GM12865 (cell line): ENCODE data around the gene RUNDC1.

Experiments used
- DNase-seq: peaks from one replicate; pipeline ENCODE4 v3.0.0; 2010; ENCODE audit warnings: low read depth
- H3K4me3 ChIP-seq: 2 replicates; pipeline ENCODE4 v1.5.1; 2011; ENCODE audit warnings: mild to moderate bottlenecking, low read depth, low read length, control low read depth
- TF ChIP-seq, protein P1 (sequence below): IDR thresholded peaks from 2 replicates; pipeline ENCODE4 v1.5.1; 2011; ENCODE audit warnings: low read length, control low read depth, low read depth, inconsistent platforms; ENCODE audit not compliant: insufficient read depth; ENCODE audit errors: missing control alignments

RUNDC1 gene

DNA sequence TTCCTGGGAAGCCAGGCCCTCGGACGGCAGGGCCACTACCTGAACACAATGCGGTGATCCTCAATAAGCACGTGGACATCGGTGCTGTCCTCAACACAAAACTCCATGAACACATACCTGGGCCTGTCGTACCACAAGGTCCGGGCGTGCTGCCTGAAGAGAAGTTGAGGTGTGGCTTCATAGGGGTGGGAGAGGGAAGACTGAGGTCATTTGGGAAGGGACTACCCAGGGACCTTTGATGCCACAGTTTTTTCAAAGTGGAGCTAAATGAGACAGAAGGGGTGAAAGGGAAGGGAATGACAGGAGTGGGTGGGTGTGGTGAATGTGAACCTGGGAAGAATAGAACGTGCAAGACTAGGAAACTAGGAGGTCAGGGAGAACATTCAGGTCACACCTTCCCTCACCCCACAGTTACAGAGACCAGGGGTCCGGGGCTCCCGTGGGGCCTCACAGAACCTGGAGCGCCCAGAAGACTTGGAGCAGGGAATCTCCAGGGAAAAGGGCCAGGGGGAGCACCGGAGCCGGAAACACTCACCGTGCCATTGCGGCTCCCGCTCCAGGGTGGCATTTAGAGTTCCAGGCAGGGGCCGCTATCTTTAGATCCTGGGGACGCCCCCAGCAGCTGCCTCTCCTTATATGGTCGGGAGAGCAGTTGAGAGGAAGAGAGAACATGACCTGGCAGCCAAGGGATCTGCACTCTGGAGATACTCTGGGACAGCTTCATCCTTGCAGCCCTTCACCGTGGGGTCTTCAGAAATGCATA, 673 bp upstream of the RUNDC1 start, which contains the start of gene PTGES3L:
Gene PTGES3L, minus strand, starts transcription at position 570 of the 763 bp plus-strand sequence. Its CDS starts 27 bp downstream, at position 543.
- TF ChIP-seq, protein P1, sequence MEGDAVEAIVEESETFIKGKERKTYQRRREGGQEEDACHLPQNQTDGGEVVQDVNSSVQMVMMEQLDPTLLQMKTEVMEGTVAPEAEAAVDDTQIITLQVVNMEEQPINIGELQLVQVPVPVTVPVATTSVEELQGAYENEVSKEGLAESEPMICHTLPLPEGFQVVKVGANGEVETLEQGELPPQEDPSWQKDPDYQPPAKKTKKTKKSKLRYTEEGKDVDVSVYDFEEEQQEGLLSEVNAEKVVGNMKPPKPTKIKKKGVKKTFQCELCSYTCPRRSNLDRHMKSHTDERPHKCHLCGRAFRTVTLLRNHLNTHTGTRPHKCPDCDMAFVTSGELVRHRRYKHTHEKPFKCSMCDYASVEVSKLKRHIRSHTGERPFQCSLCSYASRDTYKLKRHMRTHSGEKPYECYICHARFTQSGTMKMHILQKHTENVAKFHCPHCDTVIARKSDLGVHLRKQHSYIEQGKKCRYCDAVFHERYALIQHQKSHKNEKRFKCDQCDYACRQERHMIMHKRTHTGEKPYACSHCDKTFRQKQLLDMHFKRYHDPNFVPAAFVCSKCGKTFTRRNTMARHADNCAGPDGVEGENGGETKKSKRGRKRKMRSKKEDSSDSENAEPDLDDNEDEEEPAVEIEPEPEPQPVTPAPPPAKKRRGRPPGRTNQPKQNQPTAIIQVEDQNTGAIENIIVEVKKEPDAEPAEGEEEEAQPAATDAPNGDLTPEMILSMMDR = no peak
- H3K4me3 ChIP-seq = peak within 1 kb of the TSS; percentile 89
- peak; percentile 52 for DNase-seq

DNA sequence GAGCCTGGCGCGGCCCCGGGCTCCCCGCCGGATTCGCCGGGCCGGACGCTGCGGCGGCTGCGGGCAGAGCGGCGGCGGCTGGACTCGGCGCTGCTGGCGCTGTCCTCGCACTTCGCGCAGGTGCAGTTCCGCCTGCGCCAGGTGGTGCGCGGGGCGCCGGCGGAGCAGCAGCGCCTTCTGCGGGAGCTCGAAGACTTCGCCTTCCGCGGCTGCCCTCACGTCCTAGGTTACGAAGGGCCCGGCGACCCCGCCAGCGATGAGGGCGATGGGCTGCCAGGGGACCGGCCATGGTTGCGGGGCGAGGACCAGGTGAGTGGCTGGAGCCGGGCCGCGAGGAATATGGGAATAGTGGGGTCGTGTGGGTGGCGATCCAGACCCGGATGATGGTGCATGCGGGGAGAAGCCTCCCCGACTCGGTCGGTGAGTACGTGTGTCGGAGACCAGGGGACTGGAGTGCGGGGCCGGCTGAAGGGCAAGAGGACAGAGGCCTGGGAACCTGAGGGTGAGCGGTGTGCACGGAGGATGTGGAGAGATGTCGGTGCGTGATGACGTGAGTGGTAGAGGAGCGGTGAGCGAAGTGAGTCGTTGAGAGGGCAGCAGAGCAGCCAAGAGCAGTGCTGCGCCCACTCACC, 517 bp downstream of the RUNDC1 start:
- TF ChIP-seq, protein P1 = peak; percentile 28
- DNase-seq = peak; percentile 80
- peak overlapping the region; percentile 89 for H3K4me3 ChIP-seq

DNA sequence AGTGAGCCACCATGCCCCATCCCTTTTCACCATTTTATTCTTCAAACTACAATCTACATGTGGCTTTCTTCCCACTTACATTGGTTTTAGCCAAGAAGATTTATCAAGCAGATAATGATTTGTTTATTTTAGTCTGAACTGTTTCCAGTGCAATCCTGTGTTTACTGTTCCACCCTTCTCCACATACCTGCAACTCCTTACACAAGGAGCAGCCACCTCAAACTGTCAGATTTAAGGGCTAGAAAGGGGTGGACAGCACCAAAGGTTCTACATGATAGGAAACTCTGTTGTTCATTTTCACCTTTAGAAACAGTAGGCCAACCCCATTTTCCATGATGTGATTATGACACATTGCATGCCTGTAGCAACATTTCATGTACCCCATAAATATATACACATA, 1.9 kb downstream of the RUNDC1 start:
- TF ChIP-seq, protein P1 = no peak
- DNase-seq = no peak
- H3K4me3 ChIP-seq = no peak overlapping the region

DNA sequence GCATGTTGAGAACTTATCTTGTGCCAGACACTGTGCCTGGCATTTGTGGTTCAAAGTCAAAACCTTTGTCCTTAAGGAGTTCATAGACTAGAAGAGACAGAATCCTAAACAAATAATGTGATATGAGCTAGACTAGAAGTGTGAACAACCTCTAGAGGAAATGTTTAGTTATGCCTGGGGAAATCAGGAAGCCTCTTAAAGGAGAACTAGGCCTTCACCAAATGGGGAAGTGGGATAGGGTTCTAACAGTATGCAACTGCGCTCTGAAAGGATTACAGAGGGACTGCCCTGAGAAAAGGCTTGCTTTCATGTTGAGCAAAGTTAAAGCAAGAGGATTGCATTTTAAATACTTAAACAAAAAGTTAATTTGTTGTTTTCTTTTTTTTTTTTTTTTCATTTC, 4.9 kb downstream of the RUNDC1 start:
- H3K4me3 ChIP-seq = peak overlapping the region; percentile 27; the same call in 1 of the 2 replicates
- TF ChIP-seq, protein P1 = no peak
- DNase-seq = peak; percentile 82

DNA sequence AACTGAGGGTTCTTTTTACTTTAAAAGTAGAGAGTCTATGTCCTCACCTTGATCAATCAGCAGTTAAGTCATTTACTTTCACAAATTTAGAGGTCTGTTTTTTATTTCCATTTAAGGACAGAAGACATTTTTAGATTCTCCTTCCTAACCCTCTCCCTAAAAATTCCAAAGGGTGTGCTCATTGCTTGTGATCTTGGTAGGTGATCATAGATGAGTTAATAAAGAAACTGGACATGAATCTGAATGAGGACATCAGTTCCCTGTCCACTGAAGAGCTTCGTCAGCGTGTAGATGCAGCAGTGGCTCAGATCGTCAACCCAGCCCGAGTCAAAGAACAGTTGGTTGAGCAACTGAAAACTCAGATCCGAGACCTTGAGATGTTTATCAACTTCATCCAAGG, 8.8 kb downstream of the RUNDC1 start:
- H3K4me3 ChIP-seq = no peak overlapping the region
- DNase-seq = no peak
- TF ChIP-seq, protein P1 = no peak

DNA sequence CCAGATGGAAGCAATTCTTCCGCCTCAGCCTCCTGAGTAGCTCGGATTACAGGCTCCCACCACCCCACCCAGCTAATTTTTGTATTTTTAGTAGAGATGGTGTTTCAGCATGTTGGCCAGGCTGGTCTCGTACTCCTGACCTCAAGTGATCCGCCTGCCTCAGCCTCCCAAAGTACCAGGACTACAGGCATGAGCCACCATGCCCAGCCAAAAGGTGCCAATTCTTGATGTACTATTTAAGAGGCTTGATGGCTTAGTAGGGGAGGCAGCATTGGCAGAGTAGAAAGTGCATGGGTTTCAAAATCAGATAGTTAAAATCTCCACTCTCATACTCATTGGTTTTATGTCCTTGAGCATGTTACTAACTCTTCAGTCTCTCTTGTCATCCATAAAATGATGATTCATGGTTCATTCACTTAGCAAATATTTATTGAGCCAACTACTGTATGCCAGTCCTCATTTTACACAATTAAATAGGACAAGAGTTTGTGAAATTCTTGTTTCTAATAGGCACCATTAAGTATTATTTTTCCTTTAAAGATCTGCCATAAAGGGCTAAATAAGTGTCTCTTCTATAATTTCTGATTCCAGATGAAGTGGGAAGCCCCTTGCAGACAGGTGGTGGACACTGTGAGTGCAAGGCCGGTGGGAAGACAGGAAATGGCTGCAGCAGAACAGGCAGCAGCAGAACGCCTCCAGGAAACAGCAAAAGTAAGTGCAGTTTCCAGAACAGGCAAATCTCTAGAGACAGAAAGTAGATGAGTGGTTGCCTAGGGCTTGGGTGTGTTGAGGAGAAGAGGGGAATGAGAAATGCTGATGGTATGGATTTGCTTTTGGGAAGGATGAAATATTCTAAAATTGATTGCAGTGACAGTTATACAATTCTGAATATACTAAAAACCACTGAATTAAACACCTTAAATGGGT, 9.6 kb downstream of the RUNDC1 start:
- no peak overlapping the region for H3K4me3 ChIP-seq
- DNase-seq = no peak
- TF ChIP-seq, protein P1 = no peak
